Ovary (tissue), 3 donors: ENCODE results near the gene CFAP54.

Source experiments
- EP300 ChIP-seq: sonication (generic); formaldehyde crosslinking; IDR thresholded peaks from one replicate; pipeline ENCODE4 v1.6.1; 2017; ENCODE audit warnings: antibody characterized with exemption
- POLR2A ChIP-seq: fragments of 450-650 bp; IDR thresholded peaks from one replicate; pipeline ENCODE4 v1.6.1; 2017; ENCODE audit warnings: antibody characterized with exemption, mild to moderate bottlenecking, moderate library complexity
- TF ChIP-seq, protein P1 (sequence below), 3 donors: fragments of 450-650 bp in 2 of 3; fragments of 200-600 bp in 1 of 3; IDR thresholded peaks; one replicate each; pipeline versions ENCODE4 v1.5.1 to v1.8.0; 2016 to 2022; ENCODE audit warnings: antibody characterized with exemption in 3 of 3, mild to moderate bottlenecking in 1 of 3
- donor health status: DM: no; HTN: no; CAD: no.

DNA sequence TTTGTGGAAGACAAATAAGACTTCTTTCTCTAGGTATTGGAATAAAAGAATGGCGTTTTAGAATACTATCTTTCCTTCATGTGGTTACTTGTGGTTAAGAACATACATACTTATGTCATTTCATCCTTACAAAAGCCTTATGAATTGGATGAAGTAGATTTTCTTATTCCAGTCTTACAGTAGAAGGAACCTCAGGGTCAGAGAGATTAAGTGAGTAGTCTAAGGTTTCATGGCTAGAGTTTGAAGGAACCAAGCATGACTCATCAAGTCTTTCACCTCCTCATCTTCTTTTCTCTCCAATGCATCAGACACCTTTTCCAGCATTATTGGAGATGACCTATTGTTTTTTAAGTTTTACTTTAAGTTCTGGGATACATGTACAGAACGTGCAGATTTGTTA, 324.8 kb downstream of the CFAP54 start:
- TF ChIP-seq, protein P1, sequence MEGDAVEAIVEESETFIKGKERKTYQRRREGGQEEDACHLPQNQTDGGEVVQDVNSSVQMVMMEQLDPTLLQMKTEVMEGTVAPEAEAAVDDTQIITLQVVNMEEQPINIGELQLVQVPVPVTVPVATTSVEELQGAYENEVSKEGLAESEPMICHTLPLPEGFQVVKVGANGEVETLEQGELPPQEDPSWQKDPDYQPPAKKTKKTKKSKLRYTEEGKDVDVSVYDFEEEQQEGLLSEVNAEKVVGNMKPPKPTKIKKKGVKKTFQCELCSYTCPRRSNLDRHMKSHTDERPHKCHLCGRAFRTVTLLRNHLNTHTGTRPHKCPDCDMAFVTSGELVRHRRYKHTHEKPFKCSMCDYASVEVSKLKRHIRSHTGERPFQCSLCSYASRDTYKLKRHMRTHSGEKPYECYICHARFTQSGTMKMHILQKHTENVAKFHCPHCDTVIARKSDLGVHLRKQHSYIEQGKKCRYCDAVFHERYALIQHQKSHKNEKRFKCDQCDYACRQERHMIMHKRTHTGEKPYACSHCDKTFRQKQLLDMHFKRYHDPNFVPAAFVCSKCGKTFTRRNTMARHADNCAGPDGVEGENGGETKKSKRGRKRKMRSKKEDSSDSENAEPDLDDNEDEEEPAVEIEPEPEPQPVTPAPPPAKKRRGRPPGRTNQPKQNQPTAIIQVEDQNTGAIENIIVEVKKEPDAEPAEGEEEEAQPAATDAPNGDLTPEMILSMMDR (IDR thresholded peaks at IDR 0.05), result no peak
- no peak for TF ChIP-seq POLR2A
- no peak for TF ChIP-seq EP300
